B cell (primary cell): ENCODE data around the gene OTUB2.

ENCODE experiments used
- CTCF ChIP-seq: fragments of 200-600 bp; IDR thresholded peaks from one replicate; pipeline ENCODE4 v1.8.0; 2022; ENCODE audit warnings: antibody characterized with exemption, mild to moderate bottlenecking
- EZH2 ChIP-seq: IDR thresholded peaks from 2 replicates; pipeline ENCODE4 v1.6.1; 2012; ENCODE audit warnings: borderline replicate concordance, low read depth, mild to moderate bottlenecking, moderate library complexity, low read length; ENCODE audit not compliant: insufficient read depth, poor library complexity, severe bottlenecking

GRCh38 chr14:94022532-94023411 lies 3.4 kb upstream of the OTUB2 start:
- no peak for TF ChIP-seq CTCF
- no peak for TF ChIP-seq EZH2
